ENCODE measurements around the gene POU2F3. TPM values are rescaled to one million over a fixed set of nuclear protein-coding genes. Genes with fewer than 3 reads are reported as not detected.

POU2F3 gene
- total RNA-seq, 2 donors from 2014 or later, result 0.26 TPM; not detected in 1

DNA sequence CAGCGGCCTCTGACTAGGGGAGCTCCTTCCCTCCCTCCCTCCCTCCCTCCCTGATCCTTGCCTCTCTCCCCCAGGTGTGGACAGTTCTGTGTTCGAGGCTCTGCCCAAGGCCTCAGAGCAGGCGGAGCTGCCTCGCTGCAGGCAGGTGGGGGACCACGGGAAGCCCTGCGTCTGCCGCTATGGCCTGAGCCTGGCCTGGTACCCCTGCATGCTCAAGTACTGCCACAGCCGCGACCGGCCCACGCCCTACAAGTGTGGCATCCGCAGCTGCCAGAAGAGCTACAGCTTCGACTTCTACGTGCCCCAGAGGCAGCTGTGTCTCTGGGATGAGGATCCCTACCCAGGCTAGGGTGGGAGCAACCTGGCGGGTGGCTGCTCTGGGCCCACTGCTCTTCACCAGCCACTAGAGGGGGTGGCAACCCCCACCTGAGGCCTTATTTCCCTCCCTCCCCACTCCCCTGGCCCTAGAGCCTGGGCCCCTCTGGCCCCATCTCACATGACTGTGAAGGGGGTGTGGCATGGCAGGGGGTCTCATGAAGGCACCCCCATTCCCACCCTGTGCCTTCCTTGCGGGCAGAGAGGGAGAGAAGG is 11.1 kb upstream of the POU2F3 start:
- no peak for ATAC-seq
- intact Hi-C loops (cut with DNase I), result loop anchor here (2.0 kb wide), 1 partner anchor 56 kb away; no protein-coding TSS in a partner anchor
- H3K4me3 ChIP-seq, result no peak overlapping the region
- H3K27ac ChIP-seq, result no peak overlapping the region
- WGBS, 2 donors, result 79 to 95% methylated on average over 2 to 12 of the region's 16 CpGs
- no peaks in the 10 kb centered on the region for H3K4me1 ChIP-seq
- TF ChIP-seq, protein P1, sequence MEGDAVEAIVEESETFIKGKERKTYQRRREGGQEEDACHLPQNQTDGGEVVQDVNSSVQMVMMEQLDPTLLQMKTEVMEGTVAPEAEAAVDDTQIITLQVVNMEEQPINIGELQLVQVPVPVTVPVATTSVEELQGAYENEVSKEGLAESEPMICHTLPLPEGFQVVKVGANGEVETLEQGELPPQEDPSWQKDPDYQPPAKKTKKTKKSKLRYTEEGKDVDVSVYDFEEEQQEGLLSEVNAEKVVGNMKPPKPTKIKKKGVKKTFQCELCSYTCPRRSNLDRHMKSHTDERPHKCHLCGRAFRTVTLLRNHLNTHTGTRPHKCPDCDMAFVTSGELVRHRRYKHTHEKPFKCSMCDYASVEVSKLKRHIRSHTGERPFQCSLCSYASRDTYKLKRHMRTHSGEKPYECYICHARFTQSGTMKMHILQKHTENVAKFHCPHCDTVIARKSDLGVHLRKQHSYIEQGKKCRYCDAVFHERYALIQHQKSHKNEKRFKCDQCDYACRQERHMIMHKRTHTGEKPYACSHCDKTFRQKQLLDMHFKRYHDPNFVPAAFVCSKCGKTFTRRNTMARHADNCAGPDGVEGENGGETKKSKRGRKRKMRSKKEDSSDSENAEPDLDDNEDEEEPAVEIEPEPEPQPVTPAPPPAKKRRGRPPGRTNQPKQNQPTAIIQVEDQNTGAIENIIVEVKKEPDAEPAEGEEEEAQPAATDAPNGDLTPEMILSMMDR (IDR thresholded peaks at IDR 0.05), result no peak
- no peak for TF ChIP-seq POLR2A (IDR thresholded peaks at IDR 0.05)
- no peak for DNase-seq
- H3K36me3 ChIP-seq (replicated peaks in 1 of 2; ENCODE audit: insufficient read depth in 1 of 2, low read depth in 2 of 2), result no peaks in the 10 kb centered on the region
- no peaks in the 10 kb centered on the region for H3K27me3 ChIP-seq
- H3K9me3 ChIP-seq, result no peaks in the 10 kb centered on the region

DNA sequence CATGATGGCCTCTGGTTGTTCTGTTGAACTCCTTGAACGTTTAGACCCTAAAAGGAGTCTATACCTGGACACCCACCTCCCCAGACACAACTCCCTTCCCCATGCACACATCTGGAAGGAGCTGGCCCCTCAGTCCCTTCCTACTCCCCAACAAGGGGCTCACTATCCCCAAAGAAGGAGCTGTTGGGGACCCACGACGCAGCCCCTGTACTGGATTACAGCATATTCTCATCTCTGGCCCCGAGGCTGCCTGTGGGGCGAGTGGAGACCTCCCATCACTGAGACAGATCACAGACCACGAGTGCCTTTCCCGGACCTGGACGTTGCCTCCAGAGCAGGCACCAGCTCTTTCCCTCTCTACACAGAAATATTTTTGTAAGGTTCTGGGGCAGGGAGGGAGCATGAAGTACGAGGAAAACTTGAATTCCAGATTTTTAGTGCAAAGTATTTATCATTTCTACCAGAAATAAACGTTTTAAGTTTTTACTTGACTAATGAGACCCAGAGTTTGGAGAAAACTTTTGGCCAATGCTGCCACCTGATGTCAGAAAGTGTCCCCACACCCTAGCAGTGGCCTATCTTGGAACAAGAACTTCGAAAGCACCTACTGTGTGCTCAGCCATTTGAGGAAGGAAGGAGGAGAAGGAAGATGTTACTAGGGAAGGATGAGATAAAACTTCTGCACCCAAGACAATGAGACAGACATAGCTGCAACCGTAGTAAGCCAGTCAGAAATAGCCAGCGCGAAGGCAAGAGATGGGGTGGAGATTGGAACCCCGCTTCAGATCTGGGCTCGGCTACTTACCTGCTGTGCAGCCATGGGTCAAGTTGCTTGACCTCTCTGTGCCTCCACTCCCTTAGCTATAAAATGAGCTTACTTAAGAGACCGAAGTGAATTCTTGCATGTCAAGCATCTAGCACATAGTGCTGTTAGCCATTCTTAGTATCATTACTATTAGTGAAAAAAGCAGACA is 10.2 kb upstream of the POU2F3 start:
- H3K4me1 ChIP-seq, result peaks cover 4% of the 10 kb centered on the region
- TF ChIP-seq POLR2A (IDR thresholded peaks at IDR 0.05), result no peak
- TF ChIP-seq, protein P1 (IDR thresholded peaks at IDR 0.05), result peak; percentile 31 to 78 (median 62)
- 56 to 61% methylated on average over 17 of the region's 17 CpGs for WGBS, 2 donors
- ATAC-seq, result no peak
- H3K36me3 ChIP-seq (replicated peaks in 1 of 2; ENCODE audit: insufficient read depth in 1 of 2, low read depth in 2 of 2), result no peaks in the 10 kb centered on the region
- H3K9me3 ChIP-seq, result no peaks in the 10 kb centered on the region
- H3K27me3 ChIP-seq, result no peaks in the 10 kb centered on the region
- no peak overlapping the region for H3K27ac ChIP-seq
- no peak for DNase-seq
- no peak overlapping the region for H3K4me3 ChIP-seq
- intact Hi-C loops (cut with DNase I), result loop anchor here (2.0 kb wide), 1 partner anchor 57 kb away; no protein-coding TSS in a partner anchor

DNA sequence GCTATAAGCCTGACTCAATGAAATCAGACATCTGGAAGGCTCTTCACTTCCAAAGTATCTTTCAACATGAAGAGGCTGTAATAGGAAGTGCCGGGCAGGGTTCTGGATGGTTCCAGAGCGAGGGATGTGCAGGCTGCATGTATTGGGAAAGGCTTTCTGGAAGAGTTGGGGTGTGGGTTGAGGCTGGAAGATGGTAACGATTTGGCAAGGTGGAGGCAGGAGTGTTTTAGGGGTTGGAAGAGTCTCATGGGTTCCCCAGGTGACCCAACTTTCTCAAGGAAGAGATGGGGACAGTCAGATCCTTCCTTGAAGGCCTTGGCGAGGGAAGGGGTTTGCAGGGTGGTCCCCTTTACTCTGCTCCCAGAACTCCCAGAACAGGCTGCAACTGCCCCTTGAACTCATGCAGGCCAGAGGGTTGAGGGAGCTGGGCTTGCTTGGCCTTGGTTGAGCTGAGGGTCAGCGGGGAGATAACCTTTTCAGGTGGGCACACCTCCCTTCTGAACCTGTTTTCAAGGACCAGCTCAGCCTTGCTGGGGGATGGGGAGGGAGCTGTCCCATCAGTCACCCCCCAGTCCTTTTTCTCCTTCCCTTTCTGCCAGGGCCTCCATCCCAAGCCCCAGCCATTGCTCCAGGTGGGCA is 9.4 kb upstream of the POU2F3 start:
- Histone ChIP-seq H3K9me3 (no peaks in the 10 kb centered on the region), H3K36me3 (replicated peaks in 1 of 2; ENCODE audit: insufficient read depth in 1 of 2, low read depth in 2 of 2) (no peaks in the 10 kb centered on the region), H3K4me3 (no peak overlapping the region), H3K27ac (no peak overlapping the region), H3K4me1 (peaks cover 5% of the 10 kb centered on the region), H3K27me3 (no peaks in the 10 kb centered on the region)
- intact Hi-C loops (cut with DNase I), result no loop called here
- TF ChIP-seq, protein P1 (IDR thresholded peaks at IDR 0.05), result no peak
- TF ChIP-seq POLR2A (IDR thresholded peaks at IDR 0.05), result no peak
- 84 to 93% methylated on average over 5 of the region's 5 CpGs for WGBS, 2 donors
- DNase-seq (no peak), ATAC-seq (no peak)

DNA sequence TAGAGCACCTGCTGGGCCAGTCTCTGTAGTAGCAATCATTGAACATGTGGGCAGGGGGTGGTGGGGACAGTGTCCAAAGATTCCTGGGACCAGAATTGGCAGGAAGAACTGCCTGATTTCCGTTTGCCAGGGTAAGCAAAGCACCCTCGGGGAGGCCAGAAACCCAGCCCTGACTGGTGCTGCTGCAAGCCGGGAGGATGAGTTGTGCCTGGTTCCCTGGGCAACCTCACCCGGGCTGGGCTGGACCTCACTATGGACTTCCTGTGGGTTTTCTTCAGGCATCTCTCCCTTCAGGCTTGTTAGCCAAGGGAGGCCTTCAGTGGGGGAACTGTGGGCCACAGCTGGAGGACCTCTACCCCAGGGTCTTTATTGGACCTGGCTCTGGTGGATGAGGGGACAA is 8.0 kb upstream of the POU2F3 start:
- 33 to 35% methylated on average over 4 of the region's 4 CpGs for WGBS, 2 donors
- Histone ChIP-seq H3K4me3 (no peak overlapping the region), H3K27ac (no peak overlapping the region), H3K4me1 (peaks cover 5% of the 10 kb centered on the region), H3K27me3 (no peaks in the 10 kb centered on the region), H3K36me3 (replicated peaks in 1 of 2; ENCODE audit: insufficient read depth in 1 of 2, low read depth in 2 of 2) (no peaks in the 10 kb centered on the region), H3K9me3 (no peaks in the 10 kb centered on the region)
- no peak for ATAC-seq
- TF ChIP-seq POLR2A (IDR thresholded peaks at IDR 0.05), result no peak
- TF ChIP-seq, protein P1 (IDR thresholded peaks at IDR 0.05), result no peak
- intact Hi-C loops (cut with DNase I), result no loop called here
- DNase-seq, result no peak

Data from body of pancreas (tissue), 4 donors.